GM08714 (cell line): ENCODE measurements around the gene THRA.

Source experiments
- H3K4me3 ChIP-seq: fragments of 200-500 bp; sonication (Bioruptor generic); 2 replicates; pipeline ENCODE4 v1.5.1; 2014; ENCODE audit warnings: mild to moderate bottlenecking, low read length, inconsistent platforms
- ZNF274 ChIP-seq: IDR thresholded peaks from 2 replicates; pipeline ENCODE4 v1.6.1; 2012; ENCODE audit warnings: mild to moderate bottlenecking, low read depth, low read length

The THRA gene

GRCh38 chr17:40022961-40023541 is 39.7 kb upstream of the THRA start:
- TF ChIP-seq ZNF274, result no peak
- no peak overlapping the region for H3K4me3 ChIP-seq

- no peak overlapping the region for H3K4me3 ChIP-seq
- no peak for TF ChIP-seq ZNF274
These were observed 39.0 kb upstream of the THRA start for GRCh38 chr17:40023590-40024292.

- no peak overlapping the region for H3K4me3 ChIP-seq
- TF ChIP-seq ZNF274, result no peak
These were observed 37.9 kb upstream of the THRA start for GRCh38 chr17:40024901-40025300.

GRCh38 chr17:40025559-40025958 is 37.2 kb upstream of the THRA start:
- H3K4me3 ChIP-seq, result no peak overlapping the region
- no peak for TF ChIP-seq ZNF274

- no peak overlapping the region for H3K4me3 ChIP-seq
- no peak for TF ChIP-seq ZNF274
These were observed 36.6 kb upstream of the THRA start for GRCh38 chr17:40025991-40026815.

- TF ChIP-seq ZNF274, result no peak
- H3K4me3 ChIP-seq, result no peak overlapping the region
These were observed 35.8 kb upstream of the THRA start for GRCh38 chr17:40026816-40027613.

- no peak overlapping the region for H3K4me3 ChIP-seq
- no peak for TF ChIP-seq ZNF274
These were observed 35.2 kb upstream of the THRA start for GRCh38 chr17:40027614-40028012.

- no peak overlapping the region for H3K4me3 ChIP-seq
- TF ChIP-seq ZNF274, result no peak
These were observed 34.2 kb upstream of the THRA start for GRCh38 chr17:40028595-40028994.

- no peak overlapping the region for H3K4me3 ChIP-seq
- TF ChIP-seq ZNF274, result no peak
These were observed 31.1 kb upstream of the THRA start for GRCh38 chr17:40031706-40032105.

- no peak overlapping the region for H3K4me3 ChIP-seq
- no peak for TF ChIP-seq ZNF274
These were observed 30.1 kb upstream of the THRA start for GRCh38 chr17:40032322-40033320.

GRCh38 chr17:40033339-40033738 is 29.4 kb upstream of the THRA start:
- H3K4me3 ChIP-seq, result no peak overlapping the region
- no peak for TF ChIP-seq ZNF274

- H3K4me3 ChIP-seq, result no peak overlapping the region
- no peak for TF ChIP-seq ZNF274
These were observed 28.2 kb upstream of the THRA start for GRCh38 chr17:40034426-40035161.
